Astrocyte of the cerebellum (primary cell): Measurements from ENCODE around the gene PRAMEF12.

Source experiments
- DNase-seq: peaks from one replicate; pipeline ENCODE4 v3.0.0-alpha.2; 2011; ENCODE audit warnings: low read depth
- H3K4me3 ChIP-seq: 2 replicates; pipeline ENCODE4 v1.5.1; 2011; ENCODE audit warnings: mild to moderate bottlenecking, low read depth, low read length, moderate library complexity
- in situ Hi-C: cut with HindIII; loops from 2 replicates; pipeline ENCODE4 v1.10.0; 2017; ENCODE audit warnings: low sequenced_read_pairs
- TF ChIP-seq, protein P1 (sequence below): IDR thresholded peaks from 2 replicates; pipeline ENCODE4 v1.5.1; 2012; ENCODE audit warnings: low read length, low read depth, moderate library complexity, mild to moderate bottlenecking; ENCODE audit errors: missing control alignments

PRAMEF12 gene

DNA sequence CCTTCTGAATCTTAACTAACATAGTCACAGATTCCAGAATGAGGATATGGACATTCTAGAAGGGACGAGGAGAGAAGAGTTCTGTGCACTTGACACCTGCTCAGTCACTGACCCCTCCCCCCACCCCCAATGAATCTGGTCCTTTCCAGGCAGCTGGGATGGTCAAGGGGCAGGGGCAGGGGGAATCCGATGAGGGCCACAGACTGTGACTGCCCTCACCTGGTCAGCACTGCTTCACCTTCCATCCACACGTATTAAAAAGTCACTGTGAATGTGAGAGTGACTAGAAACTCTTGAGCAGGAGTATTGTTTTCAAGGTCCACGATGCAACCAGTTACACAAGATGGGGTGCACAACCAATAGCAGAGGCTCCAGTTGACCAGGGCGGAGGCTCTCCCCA, 9.5 kb upstream of the PRAMEF12 start:
- TF ChIP-seq, protein P1, sequence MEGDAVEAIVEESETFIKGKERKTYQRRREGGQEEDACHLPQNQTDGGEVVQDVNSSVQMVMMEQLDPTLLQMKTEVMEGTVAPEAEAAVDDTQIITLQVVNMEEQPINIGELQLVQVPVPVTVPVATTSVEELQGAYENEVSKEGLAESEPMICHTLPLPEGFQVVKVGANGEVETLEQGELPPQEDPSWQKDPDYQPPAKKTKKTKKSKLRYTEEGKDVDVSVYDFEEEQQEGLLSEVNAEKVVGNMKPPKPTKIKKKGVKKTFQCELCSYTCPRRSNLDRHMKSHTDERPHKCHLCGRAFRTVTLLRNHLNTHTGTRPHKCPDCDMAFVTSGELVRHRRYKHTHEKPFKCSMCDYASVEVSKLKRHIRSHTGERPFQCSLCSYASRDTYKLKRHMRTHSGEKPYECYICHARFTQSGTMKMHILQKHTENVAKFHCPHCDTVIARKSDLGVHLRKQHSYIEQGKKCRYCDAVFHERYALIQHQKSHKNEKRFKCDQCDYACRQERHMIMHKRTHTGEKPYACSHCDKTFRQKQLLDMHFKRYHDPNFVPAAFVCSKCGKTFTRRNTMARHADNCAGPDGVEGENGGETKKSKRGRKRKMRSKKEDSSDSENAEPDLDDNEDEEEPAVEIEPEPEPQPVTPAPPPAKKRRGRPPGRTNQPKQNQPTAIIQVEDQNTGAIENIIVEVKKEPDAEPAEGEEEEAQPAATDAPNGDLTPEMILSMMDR = no peak
- no peak for DNase-seq
- no peak overlapping the region for H3K4me3 ChIP-seq
- in situ Hi-C loops = no loop called here

DNA sequence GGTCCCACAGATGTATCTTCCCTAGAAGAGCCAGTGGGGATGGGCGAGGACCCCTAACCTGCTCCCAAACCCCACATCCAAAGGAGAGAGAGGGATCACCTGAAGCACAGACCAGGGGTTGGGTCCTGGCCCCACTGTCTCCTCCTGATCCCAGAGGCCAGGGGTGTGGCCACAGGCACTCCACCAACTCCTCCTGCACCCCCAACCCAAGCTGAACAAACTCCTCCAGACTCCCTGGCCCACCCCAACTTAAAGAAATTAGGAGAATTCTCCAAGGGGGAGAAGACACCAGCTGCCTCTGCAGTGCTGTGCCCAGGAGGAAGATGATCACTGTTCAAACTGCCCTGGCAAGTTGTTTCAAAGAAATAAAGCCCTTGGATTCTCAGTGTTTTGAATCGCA, 4.5 kb upstream of the PRAMEF12 start:
- DNase-seq = no peak
- TF ChIP-seq, protein P1 = no peak
- in situ Hi-C loops = no loop called here
- no peak overlapping the region for H3K4me3 ChIP-seq

DNA sequence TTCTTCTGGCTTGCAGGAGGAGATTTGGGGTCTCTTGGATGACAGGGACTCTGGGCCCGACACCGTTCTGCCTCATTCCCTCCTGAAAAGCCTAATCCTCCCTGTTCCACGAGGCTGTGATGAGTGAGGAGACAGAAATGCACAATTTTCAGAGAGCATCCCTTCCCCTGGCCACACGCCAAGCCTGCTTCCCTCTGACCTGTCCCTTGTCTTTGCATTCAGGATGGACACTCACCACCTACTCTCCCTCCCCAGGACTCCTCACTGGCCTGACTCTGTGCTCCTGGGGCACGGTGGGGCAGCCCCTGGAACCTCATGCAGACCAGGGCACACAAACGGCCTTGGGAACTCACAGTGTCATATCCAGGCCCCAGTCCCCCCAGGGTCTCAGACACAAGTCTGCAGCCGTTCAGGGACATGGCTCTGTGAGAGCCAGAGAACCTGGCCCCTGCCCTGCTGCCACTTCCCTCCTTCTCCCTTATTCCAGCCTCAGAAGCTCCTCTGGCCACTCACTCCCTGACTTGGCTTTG, 3.5 kb upstream of the PRAMEF12 start:
- H3K4me3 ChIP-seq = no peak overlapping the region
- TF ChIP-seq, protein P1 = no peak
- no peak for DNase-seq
- in situ Hi-C loops = no loop called here

DNA sequence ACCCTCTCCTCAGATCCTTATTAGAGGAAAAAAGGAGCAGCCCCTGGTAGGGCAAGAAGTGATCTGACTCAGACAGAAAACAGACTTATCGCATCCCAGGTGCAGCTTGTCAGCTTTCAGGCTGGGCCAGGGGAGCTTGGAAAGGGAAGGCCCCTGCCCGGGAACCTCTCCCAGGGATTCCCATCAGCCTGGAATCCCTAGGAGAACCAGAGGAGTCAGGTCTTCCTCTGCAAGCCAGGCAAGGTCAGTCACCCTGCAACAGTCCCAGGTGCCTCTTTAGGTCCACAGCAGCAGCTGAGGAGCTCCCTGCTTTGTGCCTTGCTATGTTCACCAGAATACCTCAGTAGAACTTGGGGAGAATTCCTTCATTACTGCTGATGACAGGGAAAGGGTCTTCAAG, 2.9 kb upstream of the PRAMEF12 start:
- TF ChIP-seq, protein P1 = no peak
- in situ Hi-C loops = no loop called here
- H3K4me3 ChIP-seq = no peak overlapping the region
- DNase-seq = no peak

DNA sequence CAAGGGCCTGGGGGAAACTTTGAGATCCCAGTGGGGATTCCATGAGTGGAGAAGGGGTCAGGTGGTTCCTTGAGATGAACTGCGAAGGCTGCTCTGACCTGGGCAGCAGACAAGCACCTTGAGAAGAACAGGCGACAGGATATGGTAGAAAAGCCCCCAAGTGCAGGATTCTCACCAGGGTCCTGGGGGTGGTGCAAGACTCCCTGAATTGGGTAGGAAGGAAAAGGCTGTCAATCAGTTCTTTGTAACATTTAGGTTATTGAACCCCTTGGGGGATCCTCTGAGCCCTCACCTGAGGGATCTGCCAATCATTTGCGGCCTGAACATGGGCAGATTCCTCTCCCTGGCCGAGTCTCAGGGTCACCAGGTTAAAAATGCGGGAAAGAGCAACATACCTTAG, 2.4 kb upstream of the PRAMEF12 start:
- in situ Hi-C loops = no loop called here
- no peak overlapping the region for H3K4me3 ChIP-seq
- TF ChIP-seq, protein P1 = no peak
- no peak for DNase-seq

DNA sequence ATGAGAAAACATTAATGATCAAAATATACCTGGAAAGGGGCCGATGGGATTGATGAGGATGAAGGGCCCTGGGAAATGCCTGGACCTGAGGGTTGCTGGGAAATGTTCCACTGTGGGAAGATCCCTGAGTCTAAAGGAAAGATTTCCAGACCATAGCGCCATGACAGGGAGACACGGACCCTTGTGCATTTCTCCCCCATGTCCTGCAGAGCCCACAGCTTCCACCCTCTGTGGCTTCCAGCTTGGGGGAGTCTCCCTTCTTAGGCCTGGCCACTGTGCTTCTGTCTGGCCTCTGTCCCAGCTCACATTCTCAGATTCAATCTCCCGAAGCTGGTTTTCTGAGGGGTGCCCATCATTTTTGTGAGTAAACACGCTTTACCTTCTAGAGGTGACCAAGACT, 1.0 kb upstream of the PRAMEF12 start:
- in situ Hi-C loops = no loop called here
- no peak for DNase-seq
- no peak overlapping the region for H3K4me3 ChIP-seq
- TF ChIP-seq, protein P1 = no peak
